NB4 (cell line): ENCODE results near the gene TUT1.

Experiments used
- DNase-seq: peaks from one replicate; pipeline ENCODE4 v3.0.0; 2010; ENCODE audit warnings: low read depth
- H3K4me3 ChIP-seq: one replicate; pipeline ENCODE4 v1.5.1; 2011; ENCODE audit warnings: mild to moderate bottlenecking, low read depth, low read length, moderate library complexity
- CTCF ChIP-seq: IDR thresholded peaks from one replicate; pipeline ENCODE4 v1.5.1; 2012; ENCODE audit warnings: low read depth, low read length
- MAX ChIP-seq: IDR thresholded peaks from 2 replicates; pipeline ENCODE4 v1.6.1; 2011; ENCODE audit warnings: low read depth, low read length
- MYC ChIP-seq: IDR thresholded peaks from 2 replicates; pipeline ENCODE4 v1.6.1; 2011; ENCODE audit warnings: low read depth, low read length
- POLR2A ChIP-seq: IDR thresholded peaks from 2 replicates; pipeline ENCODE4 v1.6.1; 2011; ENCODE audit warnings: mild to moderate bottlenecking; ENCODE audit not compliant: insufficient read length; ENCODE audit errors: extremely low read depth

Gene TUT1

GRCh38 chr11:62611705-62612365 lies 20.5 kb upstream of the TUT1 start:
- peak; percentile 76 for DNase-seq
- TF ChIP-seq CTCF: no peak
- TF ChIP-seq MAX: peak; percentile 24; the same call in 1 of the 2 replicates
- peak; percentile 21 for TF ChIP-seq POLR2A
- peak overlapping the region; percentile 85 for H3K4me3 ChIP-seq

- no peak for TF ChIP-seq POLR2A
- no peak for TF ChIP-seq MAX
- no peak for TF ChIP-seq CTCF
- no peak for TF ChIP-seq MYC
- DNase-seq: no peak
- H3K4me3 ChIP-seq: peak overlapping the region; percentile 85
Observed at GRCh38 chr11:62610814-62611704, 19.7 kb upstream of the TUT1 start.

- H3K4me3 ChIP-seq: no peak overlapping the region
- TF ChIP-seq MYC: no peak
- no peak for TF ChIP-seq CTCF
- no peak for TF ChIP-seq POLR2A
- TF ChIP-seq MAX: no peak
- no peak for DNase-seq
Observed at GRCh38 chr11:62610403-62610802, 19.1 kb upstream of the TUT1 start.

- H3K4me3 ChIP-seq: no peak overlapping the region
- TF ChIP-seq MYC (no peak), CTCF (no peak), MAX (no peak), POLR2A (no peak)
- no peak for DNase-seq
Observed at GRCh38 chr11:62608776-62609175, 17.5 kb upstream of the TUT1 start.

GRCh38 chr11:62607714-62608113 lies 16.4 kb upstream of the TUT1 start:
- no peak for TF ChIP-seq MAX
- no peak for TF ChIP-seq MYC
- no peak for TF ChIP-seq CTCF
- no peak for TF ChIP-seq POLR2A
- H3K4me3 ChIP-seq: no peak overlapping the region
- DNase-seq: peak; percentile 25
